ENCODE results near the gene RNF13.

Gene RNF13

DNA sequence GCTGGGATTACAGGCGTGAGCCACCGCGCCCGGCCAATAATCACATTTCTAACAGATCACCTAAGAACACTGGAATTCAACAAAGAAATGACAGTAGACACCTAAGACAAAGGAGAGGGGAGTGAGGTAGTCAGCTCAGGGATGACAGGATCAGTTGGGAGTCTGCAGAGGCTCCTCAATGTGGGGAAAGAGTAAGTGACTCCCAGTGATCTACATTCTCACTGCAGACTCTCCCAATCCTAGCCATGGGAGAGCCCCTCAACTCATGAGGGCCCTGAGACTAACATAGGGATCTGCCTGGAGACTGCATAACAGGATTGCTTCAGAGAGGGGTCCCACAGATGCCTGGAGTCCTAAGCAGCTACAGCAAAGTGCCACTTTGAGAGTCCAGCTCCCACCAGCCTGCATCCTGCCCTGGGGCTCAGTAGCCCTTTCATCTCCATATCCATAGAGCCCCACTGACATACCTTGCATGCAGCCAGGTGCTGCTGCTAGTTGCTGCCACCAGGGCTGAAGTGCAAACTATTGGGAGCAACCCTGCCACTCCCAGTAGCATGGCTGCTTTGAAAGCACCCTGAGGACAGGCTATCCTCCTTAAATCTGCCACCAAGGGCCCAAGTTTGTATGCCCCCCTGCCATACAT lies 179.5 kb downstream of the RNF13 start:
- DNase-seq (ENCODE audit: low spot score): no peak

DNA sequence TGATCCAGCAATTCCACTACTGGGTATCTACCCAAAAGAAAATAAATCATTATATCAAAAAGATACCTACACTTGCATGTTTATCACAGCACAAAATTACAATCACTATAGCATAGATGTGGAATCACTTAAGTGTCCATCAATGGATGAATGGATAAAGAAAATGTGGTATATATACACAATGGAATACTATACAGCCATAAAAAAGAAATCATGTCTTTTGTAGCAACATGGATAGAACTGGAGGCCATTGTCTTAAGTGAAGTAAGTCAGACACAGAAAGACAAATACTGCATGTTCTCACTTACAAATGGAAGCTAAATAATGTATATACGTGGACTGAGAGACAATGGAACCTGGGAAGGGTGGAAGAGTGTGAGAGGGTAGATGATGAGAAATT lies 185.9 kb downstream of the RNF13 start:
- DNase-seq (ENCODE audit: low spot score): no peak

DNA sequence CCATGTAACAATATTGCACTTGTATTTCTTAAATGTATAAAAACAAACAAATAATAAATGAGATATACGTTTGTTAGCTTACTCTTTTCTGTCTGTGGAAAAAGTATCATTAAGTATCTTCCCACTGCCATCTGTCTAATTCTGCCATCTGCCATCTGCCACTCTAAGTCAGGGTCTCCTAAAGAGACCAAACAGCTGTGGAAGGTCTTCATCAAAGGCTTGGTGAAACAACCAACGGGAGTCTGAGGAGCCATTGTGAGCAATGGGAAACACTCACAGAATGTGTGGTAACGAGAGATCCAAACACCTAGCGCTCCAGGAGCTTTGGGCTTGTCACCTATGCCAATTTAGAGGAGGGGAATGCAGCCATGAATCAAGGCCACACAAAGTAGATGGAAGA lies 186.4 kb downstream of the RNF13 start:
- no peak for DNase-seq (ENCODE audit: low spot score)

DNA sequence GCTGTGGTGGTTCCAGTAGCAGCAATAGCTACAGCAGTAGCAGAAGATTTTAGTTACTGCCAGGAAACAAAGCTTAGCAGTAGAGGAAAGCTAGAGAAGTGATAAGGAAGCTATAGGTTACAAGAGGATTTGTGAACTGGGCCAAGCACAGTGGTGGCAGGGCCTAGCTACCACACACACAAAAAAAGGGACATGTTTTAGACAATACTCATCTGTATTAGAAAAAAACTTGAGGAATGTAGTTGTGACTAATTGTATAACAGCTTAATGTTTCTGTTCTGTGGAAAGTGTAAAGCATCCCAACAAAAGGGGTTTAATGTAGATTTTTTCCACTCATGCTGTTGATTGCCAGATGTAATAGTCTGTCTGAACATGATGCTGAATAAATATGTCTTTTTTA lies 187.6 kb downstream of the RNF13 start:
- DNase-seq (ENCODE audit: low spot score): no peak

DNA sequence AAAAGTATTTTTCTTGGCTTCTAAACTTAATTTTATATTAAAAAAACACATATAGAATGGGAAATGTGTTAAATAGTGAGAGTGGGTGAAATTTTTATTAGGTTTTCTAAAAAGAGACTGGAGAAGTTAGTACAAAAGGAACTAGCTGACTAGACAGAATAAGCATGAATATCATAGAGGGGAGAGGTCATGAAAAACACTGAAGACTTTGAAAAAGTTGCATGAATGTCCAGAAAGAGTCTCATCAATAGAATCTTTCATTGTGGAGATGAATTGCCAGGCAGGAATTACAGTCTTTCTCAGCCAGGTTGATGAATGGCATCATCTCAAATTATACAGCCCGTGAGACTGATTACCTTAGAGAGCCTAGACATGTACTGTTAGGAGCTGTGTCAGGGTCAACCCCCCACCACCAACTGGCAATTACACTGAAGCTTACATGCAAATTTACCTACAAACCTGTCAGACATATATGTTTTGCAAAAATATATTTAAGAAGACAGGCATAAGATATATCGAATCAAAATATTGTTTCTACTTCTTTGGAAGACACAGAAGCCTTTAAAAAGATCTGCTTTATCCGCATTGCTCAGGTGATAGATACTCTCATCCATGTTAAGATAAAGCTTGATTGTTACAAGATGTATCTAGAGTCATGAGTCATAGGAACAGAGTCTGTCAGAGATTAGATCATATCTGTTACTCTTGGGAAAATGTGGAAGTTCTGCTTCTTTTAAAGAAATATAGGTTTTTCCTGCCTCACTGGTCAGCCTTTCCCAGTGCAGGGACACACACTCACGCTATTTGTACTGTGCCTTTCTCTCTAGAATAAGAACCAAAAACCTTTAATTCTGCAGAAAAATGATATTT lies 192.5 kb downstream of the RNF13 start:
- DNase-seq (ENCODE audit: low spot score): no peak

DNA sequence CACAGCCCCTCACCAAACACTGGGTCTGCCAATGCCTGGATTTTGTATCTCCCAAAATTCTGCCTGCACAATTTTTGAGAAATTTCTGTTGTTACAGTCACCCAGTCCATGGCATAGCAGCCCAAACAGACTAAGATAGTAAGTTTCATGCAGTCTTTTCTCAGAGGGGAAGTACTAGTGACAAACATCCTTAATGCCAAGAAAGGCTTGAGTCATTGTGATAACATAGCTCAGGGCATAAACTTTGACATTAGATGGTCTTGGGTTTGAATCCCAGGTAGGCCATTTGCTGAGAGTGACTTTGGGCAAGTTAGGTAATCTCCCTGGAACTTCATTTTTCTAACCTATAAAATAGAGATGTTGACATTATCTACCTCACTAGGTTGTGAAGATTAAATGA lies 193.8 kb downstream of the RNF13 start:
- DNase-seq (ENCODE audit: low spot score): no peak
